B cell (primary cell): ENCODE results near the gene NPBWR2. TPM values are rescaled to one million over a fixed set of nuclear protein-coding genes. Genes with fewer than 3 reads are reported as not detected.

Experiments used
- ATAC-seq: fragments of 200-7000 bp; cut with Tn5 transposase; one replicate; pipeline ENCODE4 v1.10.0; 2021; ENCODE audit warnings: low read depth, mild to moderate bottlenecking, moderate number of reproducible peaks, moderate library complexity
- CTCF ChIA-PET: fragments of 350-600 bp; sonication (Branson Sonifier 250); formaldehyde crosslinking; loops from one replicate; lab custom pipeline; 2021; ENCODE audit warnings: antibody characterized with exemption, inconsistent platforms; lab: Charles Lee
- POLR2A ChIA-PET: fragments of 350-600 bp; sonication (Branson Sonifier 250); formaldehyde crosslinking; loops from one replicate; lab custom pipeline; 2021; ENCODE audit warnings: antibody characterized with exemption; lab: Charles Lee
- DNase-seq: peaks from one replicate; pipeline ENCODE4 v3.0.0; 2013
- H2AFZ ChIP-seq: 2 replicates; pipeline ENCODE4 v1.6.1; 2012; ENCODE audit warnings: mild to moderate bottlenecking, low read depth, low read length; ENCODE audit not compliant: insufficient read depth, poor library complexity, severe bottlenecking
- H3K27ac ChIP-seq, 2 donors: 1 replicate in 1 of 2; 2 replicates in 1 of 2; pipeline ENCODE4 v1.5.1; 2012 to 2013; ENCODE audit warnings: low read length in 2 of 2, mild to moderate bottlenecking in 2 of 2, moderate library complexity in 1 of 2
- H3K27me3 ChIP-seq, 4 experiments: fragments of 200-600 bp in 1 of 4; sonication (generic) in 1 of 4; replicated peaks in 1 of 4; 1 replicate in 2 of 4; 2 replicates in 2 of 4; pipeline versions ENCODE4 v1.6.1 to v1.7.0; 2013 to 2016; ENCODE audit warnings: low read length in 3 of 4, mild to moderate bottlenecking in 2 of 4, mixed read lengths in 1 of 4, moderate library complexity in 1 of 4; ENCODE audit not compliant: insufficient read depth in 4 of 4, control insufficient read depth in 3 of 4; ENCODE audit errors: control extremely low read depth in 1 of 4
- H3K36me3 ChIP-seq, 2 experiments: replicated peaks in 1 of 2; 1 replicate in 1 of 2; 2 replicates in 1 of 2; pipeline versions ENCODE4 v1.6.1 to v1.7.1; 2013; ENCODE audit warnings: low read length in 1 of 2; ENCODE audit not compliant: insufficient read depth in 2 of 2, control insufficient read depth in 1 of 2; ENCODE audit errors: control extremely low read depth in 1 of 2, extremely low read depth in 1 of 2
- H3K4me1 ChIP-seq, 2 donors: fragments of 200-600 bp in 1 of 2; sonication (generic) in 1 of 2; 1 replicate in 1 of 2; 2 replicates in 1 of 2; pipeline versions ENCODE4 v1.5.1 to v1.6.1; 2013 to 2017; ENCODE audit warnings: low read length in 2 of 2; ENCODE audit not compliant: control insufficient read depth in 2 of 2, insufficient read depth in 2 of 2
- H3K4me2 ChIP-seq: replicated peaks from 2 replicates; pipeline ENCODE3; 2012; ENCODE audit warnings: mild to moderate bottlenecking, low read depth, low read length; ENCODE audit not compliant: poor library complexity, severe bottlenecking
- H3K4me3 ChIP-seq, 5 experiments: fragments of 200-600 bp in 1 of 5; sonication (generic) in 1 of 5; 1 replicate in 3 of 5; 2 replicates in 2 of 5; pipeline versions ENCODE4 v1.5.1 to v1.7.0; 2011 to 2016; ENCODE audit warnings: low read length in 4 of 5, mild to moderate bottlenecking in 4 of 5, low read depth in 2 of 5, control low read depth in 1 of 5, moderate library complexity in 1 of 5; ENCODE audit not compliant: insufficient read depth in 1 of 5; ENCODE audit errors: control extremely low read depth in 1 of 5, extremely low read depth in 1 of 5
- H3K79me2 ChIP-seq: fragments of 200-600 bp; sonication (generic); one replicate; pipeline ENCODE4 v1.6.0; 2016; ENCODE audit warnings: low read length; ENCODE audit not compliant: control insufficient read depth, insufficient read depth
- H3K9ac ChIP-seq: fragments of 200-600 bp; sonication (generic); 2 replicates; pipeline ENCODE4 v1.6.1; 2017; ENCODE audit warnings: mild to moderate bottlenecking, low read length, moderate library complexity
- H3K9me3 ChIP-seq, 3 donors: one replicate each; pipeline versions ENCODE4 v1.6.1 to v1.7.1; 2013; ENCODE audit warnings: low read length in 2 of 3; ENCODE audit not compliant: control insufficient read depth in 2 of 3, insufficient read depth in 1 of 3; ENCODE audit errors: control extremely low read depth in 1 of 3
- H4K20me1 ChIP-seq: 2 replicates; pipeline ENCODE4 v1.6.0; 2012; ENCODE audit warnings: mild to moderate bottlenecking, low read length; ENCODE audit not compliant: insufficient read depth, control insufficient read depth, poor library complexity, severe bottlenecking
- H3K27ac Mint-ChIP-seq: one replicate; pipeline ENCODE4 v1.8.0; 2021; ENCODE audit warnings: mixed read lengths
- H3K27me3 Mint-ChIP-seq: one replicate; pipeline ENCODE4 v1.8.0; 2021; ENCODE audit warnings: mixed read lengths
- H3K4me1 Mint-ChIP-seq: one replicate; pipeline ENCODE4 v1.8.0; 2021; ENCODE audit warnings: mixed read lengths
- H3K4me3 Mint-ChIP-seq: one replicate; pipeline ENCODE4 v1.8.0; 2021; ENCODE audit warnings: mixed read lengths
- H3K9me3 Mint-ChIP-seq: one replicate; pipeline ENCODE4 v1.8.0; 2022; ENCODE audit warnings: mixed read lengths; ENCODE audit not compliant: insufficient read depth
- CTCF ChIP-seq: fragments of 200-600 bp; IDR thresholded peaks from one replicate; pipeline ENCODE4 v1.8.0; 2022; ENCODE audit warnings: antibody characterized with exemption, mild to moderate bottlenecking
- EZH2 ChIP-seq: IDR thresholded peaks from 2 replicates; pipeline ENCODE4 v1.6.1; 2012; ENCODE audit warnings: borderline replicate concordance, low read depth, mild to moderate bottlenecking, moderate library complexity, low read length; ENCODE audit not compliant: insufficient read depth, poor library complexity, severe bottlenecking
- WGBS: methylation state at CpG from one replicate; pipeline ENCODE4 v1.1.5; 2013; ENCODE audit warnings: missing lambda C conversion rate; ENCODE audit not compliant: insufficient coverage; 5-methylcytosine and 5-hydroxymethylcytosine counted together
- intact Hi-C: fragments of 100-400 bp; cut with micrococcal nuclease; formaldehyde crosslinking; loops from one replicate; pipeline ENCODE4 v1.10.0; 2022
- polyA plus RNA-seq: library from polyadenylated mRNA; depleted of rRNA; stranded (reverse); fragments of >200 nt; gene quantifications from 2 replicates; pipeline ENCODE4 v1.2.3, GENCODE V29; 2012
- total RNA-seq, 2 donors: library from RNA; stranded (reverse); fragments of 120-200 nt in 1 of 2; gene quantifications; 1 replicate in 1 of 2; 2 replicates in 1 of 2; pipeline versions ENCODE4 v1.2.3 to v1.2.4, GENCODE V29; 2013 to 2022

The NPBWR2 gene
- total and polyA plus RNA-seq, 2 donors (not counting 1 experiment from before 2014, with no cell fraction given): 0.21 TPM; not detected in 1

GRCh38 chr20:64121586-64121985 lies 14.2 kb upstream of the NPBWR2 start:
- POLR2A ChIA-PET: interaction anchor here (0.6 to 1.6 kb wide), 2 partner anchors 42 to 51 kb away, joined by 5 to 6 read pairs; partner anchors contain the start of genes OPRL1 and RGS19
- H3K4me3 ChIP-seq: no peak overlapping the region

More at GRCh38 chr20:64121586-64121985, 14.2 kb upstream of the NPBWR2 start:
- no peaks in the 10 kb centered on the region for H3K9me3 Mint-ChIP-seq
- no peak for ATAC-seq
- peaks cover 8% of the 10 kb centered on the region for H3K4me1 Mint-ChIP-seq
- CTCF ChIA-PET: interaction anchor here (1.5 to 9.2 kb wide), 8 partner anchors 12 to 625 kb away, joined by 5 to 220 read pairs (median 24); partner anchors contain the start of genes LKAAEAR1, NPBWR2, OPRL1 and PRPF6
- H3K27me3 ChIP-seq: peaks cover 0 to 10% (median 0%) of the 10 kb centered on the region in 4 experiments
- H3K4me3 Mint-ChIP-seq: no peak overlapping the region
- DNase-seq: no peak
- whole genome bisulfite sequencing: 100% methylated on average over 4 of the region's 12 CpGs
- intact Hi-C loops: loop anchor here (5.0 kb wide), 1 partner anchor 334 kb away; no protein-coding TSS in a partner anchor
- H3K79me2 ChIP-seq: no peaks in the 10 kb centered on the region
- no peak overlapping the region for H3K4me2 ChIP-seq
- H4K20me1 ChIP-seq: no peaks in the 10 kb centered on the region
- H3K27ac ChIP-seq: no peak overlapping the region
- H2AFZ ChIP-seq: no peak overlapping the region
- TF ChIP-seq CTCF: no peak
- no peak for TF ChIP-seq EZH2
- H3K27me3 Mint-ChIP-seq: peaks cover 3% of the 10 kb centered on the region
- no peaks in the 10 kb centered on the region for H3K36me3 ChIP-seq
- H3K27ac Mint-ChIP-seq: no peak overlapping the region
- no peaks in the 10 kb centered on the region for H3K9me3 ChIP-seq
- H3K9ac ChIP-seq: no peak overlapping the region
- H3K4me1 ChIP-seq: peaks cover 4 to 11% of the 10 kb centered on the region in 2 donors
